Measurements from ENCODE around the gene ADAM12.

GRCh38 chr10:126157189-126157588 lies 231.1 kb downstream of the ADAM12 start:
- TF ChIP-seq CTCF (IDR thresholded peaks at IDR 0.05) (no peak), EZH2 (IDR thresholded peaks at IDR 0.05) (no peak)
